ENCODE results near the gene AKAP17A. TPM values are rescaled to one million over a fixed set of nuclear protein-coding genes. Genes with fewer than 3 reads are reported as not detected.
"Not testable (repeated sequence)": the region's sequence is repeated elsewhere in the genome, so short reads cannot be mapped to it uniquely, and the experiment has no call there.

Gene AKAP17A
- total and polyA plus RNA-seq, 2 experiments from 2014 or later, result 46.3 to 85.2 TPM

DNA sequence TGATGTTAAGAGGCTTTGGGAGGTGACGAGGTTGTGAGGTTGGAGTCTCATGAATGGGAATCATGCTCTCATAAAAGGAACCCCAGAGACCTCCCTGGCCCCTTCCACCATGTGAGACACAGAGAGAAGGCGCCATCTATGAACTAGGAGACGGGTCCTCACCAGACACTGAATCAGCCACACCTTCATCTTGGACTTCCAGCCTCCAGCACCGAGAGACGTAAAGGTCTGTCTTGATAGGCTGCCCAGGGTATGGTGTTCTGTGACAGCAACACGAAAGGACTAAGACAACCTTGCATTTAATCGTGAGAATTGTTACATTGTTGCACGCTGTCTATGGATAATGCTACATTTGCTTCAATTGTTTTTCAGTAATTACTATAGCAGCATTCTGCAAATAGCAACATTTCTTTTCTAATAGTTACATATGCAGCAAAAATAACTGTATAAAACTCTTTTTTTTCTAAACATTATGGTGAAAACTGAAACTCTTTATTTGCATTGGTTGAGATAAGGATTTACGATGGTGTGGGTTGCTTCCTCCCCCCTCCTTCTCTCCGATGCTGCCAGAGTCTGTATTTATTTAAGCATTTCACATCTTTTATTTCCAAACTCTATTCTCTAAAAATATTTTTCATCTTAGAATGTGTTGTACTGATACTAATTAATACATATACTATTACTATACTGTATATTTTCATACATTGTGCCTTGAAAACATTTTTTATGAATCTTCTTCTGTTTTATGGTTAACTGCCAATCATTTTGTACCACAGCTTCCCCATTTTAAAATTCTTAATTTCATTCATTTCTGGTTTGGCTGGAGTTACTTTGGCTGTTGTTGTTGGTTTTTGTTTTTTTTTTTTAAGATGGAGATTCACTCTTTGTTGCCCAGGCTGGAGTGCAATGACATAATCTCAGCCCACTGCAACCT, 26.4 kb upstream of the AKAP17A start:
- DNase-seq (ENCODE audit: low spot score), result no peak

DNA sequence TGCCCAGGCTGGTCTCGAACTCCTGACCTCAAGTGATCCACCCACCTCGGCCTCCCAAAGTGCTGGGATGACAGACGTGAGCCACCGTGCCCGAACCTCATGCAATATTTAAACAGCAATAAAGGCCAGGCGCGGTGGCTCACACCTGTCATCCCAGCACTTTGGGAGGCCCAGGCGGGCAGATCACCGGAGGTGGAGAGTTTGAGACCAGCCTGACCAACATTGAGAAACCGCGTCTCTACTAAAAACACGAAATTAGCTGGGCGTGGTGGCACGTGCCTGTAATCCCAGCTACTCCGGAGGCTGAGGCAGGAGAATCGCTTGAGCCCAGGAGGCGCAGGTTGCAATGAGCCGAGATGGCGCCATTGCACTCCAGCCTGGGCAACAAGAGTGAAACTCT, 17.2 kb upstream of the AKAP17A start:
- H2AFZ ChIP-seq; H3K9me2 ChIP-seq (replicated peaks; ENCODE audit: insufficient read depth); H3K79me2 ChIP-seq; H3K27ac ChIP-seq; H3K36me3 ChIP-seq (replicated peaks; ENCODE audit: insufficient read depth, low read depth); H3K27me3 ChIP-seq; H3K4me2 ChIP-seq; H4K20me1 ChIP-seq (ENCODE audit: insufficient read depth, poor library complexity, severe bottlenecking); H3K4me1 ChIP-seq (ENCODE audit: insufficient read depth); H3K9me3 ChIP-seq (ENCODE audit: low read depth); DNase-seq (ENCODE audit: low spot score); H3K4me3 ChIP-seq: not testable (repeated sequence)
- 94% methylated on average over 19 of the region's 19 CpGs for WGBS (ENCODE audit: low lambda C conversion rate, missing lambda C conversion rate)

More for the DNA sequence above, 26.4 kb upstream of the AKAP17A start:
- Histone ChIP-seq H3K79me2 (no peaks in the 10 kb centered on the region), H3K9me2 (replicated peaks; ENCODE audit: insufficient read depth) (no peaks in the 10 kb centered on the region), H3K36me3 (replicated peaks; ENCODE audit: insufficient read depth, low read depth) (no peaks in the 10 kb centered on the region), H3K4me2 (peak overlapping the region; percentile 43), H2AFZ (no peak overlapping the region), H3K27ac (no peak overlapping the region), H3K4me3 (no peak overlapping the region), H4K20me1 (ENCODE audit: insufficient read depth, poor library complexity, severe bottlenecking) (no peaks in the 10 kb centered on the region), H3K4me1 (ENCODE audit: insufficient read depth) (no peaks in the 10 kb centered on the region), H3K27me3 (no peaks in the 10 kb centered on the region), H3K9me3 (ENCODE audit: low read depth) (no peaks in the 10 kb centered on the region)
- WGBS (ENCODE audit: low lambda C conversion rate, missing lambda C conversion rate), result 44% methylated on average over 10 of the region's 10 CpGs
- TF ChIP-seq EZH2 (IDR thresholded peaks at IDR 0.05; ENCODE audit: borderline replicate concordance) (no peak), EZH2phosphoT487 (IDR thresholded peaks at IDR 0.05; ENCODE audit: low read depth, severe bottlenecking, unreplicated experiment) (no peak)
- TF ChIP-seq, protein P1, sequence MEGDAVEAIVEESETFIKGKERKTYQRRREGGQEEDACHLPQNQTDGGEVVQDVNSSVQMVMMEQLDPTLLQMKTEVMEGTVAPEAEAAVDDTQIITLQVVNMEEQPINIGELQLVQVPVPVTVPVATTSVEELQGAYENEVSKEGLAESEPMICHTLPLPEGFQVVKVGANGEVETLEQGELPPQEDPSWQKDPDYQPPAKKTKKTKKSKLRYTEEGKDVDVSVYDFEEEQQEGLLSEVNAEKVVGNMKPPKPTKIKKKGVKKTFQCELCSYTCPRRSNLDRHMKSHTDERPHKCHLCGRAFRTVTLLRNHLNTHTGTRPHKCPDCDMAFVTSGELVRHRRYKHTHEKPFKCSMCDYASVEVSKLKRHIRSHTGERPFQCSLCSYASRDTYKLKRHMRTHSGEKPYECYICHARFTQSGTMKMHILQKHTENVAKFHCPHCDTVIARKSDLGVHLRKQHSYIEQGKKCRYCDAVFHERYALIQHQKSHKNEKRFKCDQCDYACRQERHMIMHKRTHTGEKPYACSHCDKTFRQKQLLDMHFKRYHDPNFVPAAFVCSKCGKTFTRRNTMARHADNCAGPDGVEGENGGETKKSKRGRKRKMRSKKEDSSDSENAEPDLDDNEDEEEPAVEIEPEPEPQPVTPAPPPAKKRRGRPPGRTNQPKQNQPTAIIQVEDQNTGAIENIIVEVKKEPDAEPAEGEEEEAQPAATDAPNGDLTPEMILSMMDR (IDR thresholded peaks at IDR 0.05; ENCODE audit: poor library complexity), result no peak

DNA sequence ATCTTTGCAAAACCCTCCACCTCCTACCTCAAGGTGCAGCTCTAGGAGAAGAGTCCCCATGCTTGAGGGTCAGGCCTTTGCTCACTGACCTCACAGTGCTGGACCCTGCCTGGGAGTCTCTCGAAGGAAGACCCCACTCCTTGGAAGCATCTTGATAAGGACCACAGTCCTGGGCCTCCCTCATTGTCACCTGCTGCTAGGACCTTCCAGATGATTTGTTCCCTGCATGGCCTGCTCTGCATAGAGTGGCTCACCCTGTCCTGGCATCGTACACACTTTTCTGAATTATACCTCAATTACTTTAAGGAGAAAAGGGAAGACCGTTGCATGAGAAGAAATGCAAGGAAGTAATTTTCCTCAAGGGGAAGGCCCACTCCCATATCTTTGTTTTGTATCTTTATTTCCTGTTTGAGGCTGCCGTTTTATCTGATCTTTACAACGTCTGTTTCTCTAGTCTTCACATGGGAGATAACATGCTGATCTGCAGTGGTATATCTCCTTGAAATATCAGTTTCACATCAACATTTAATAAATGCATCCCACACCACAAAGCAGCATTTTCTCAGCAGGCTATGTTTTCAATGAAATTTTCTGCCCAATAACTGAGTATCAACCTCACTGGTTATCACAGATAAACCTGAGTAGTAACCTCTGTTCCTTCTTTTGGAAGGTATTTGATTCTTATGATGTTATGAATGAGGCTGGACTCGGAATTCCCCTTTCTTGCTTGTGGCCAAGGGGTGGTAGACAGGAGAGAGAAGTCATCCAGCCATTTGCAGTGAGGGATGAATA, 15.0 kb upstream of the AKAP17A start:
- Histone ChIP-seq H2AFZ (no peak overlapping the region), H3K36me3 (replicated peaks; ENCODE audit: insufficient read depth, low read depth) (no peaks in the 10 kb centered on the region), H3K9me2 (replicated peaks; ENCODE audit: insufficient read depth) (no peaks in the 10 kb centered on the region), H3K27me3 (no peaks in the 10 kb centered on the region), H3K27ac (no peak overlapping the region), H3K4me3 (no peak overlapping the region), H3K4me1 (ENCODE audit: insufficient read depth) (no peaks in the 10 kb centered on the region), H3K79me2 (no peaks in the 10 kb centered on the region), H4K20me1 (ENCODE audit: insufficient read depth, poor library complexity, severe bottlenecking) (no peaks in the 10 kb centered on the region), H3K9me3 (ENCODE audit: low read depth) (no peaks in the 10 kb centered on the region), H3K4me2 (no peak overlapping the region)
- DNase-seq (ENCODE audit: low spot score), result no peak
- 70% methylated on average over 6 of the region's 6 CpGs for WGBS (ENCODE audit: low lambda C conversion rate, missing lambda C conversion rate)
- TF ChIP-seq EZH2phosphoT487 (IDR thresholded peaks at IDR 0.05; ENCODE audit: low read depth, severe bottlenecking, unreplicated experiment) (no peak), EZH2 (IDR thresholded peaks at IDR 0.05; ENCODE audit: borderline replicate concordance) (no peak)
- TF ChIP-seq, protein P1 (IDR thresholded peaks at IDR 0.05; ENCODE audit: poor library complexity), result no peak

DNA sequence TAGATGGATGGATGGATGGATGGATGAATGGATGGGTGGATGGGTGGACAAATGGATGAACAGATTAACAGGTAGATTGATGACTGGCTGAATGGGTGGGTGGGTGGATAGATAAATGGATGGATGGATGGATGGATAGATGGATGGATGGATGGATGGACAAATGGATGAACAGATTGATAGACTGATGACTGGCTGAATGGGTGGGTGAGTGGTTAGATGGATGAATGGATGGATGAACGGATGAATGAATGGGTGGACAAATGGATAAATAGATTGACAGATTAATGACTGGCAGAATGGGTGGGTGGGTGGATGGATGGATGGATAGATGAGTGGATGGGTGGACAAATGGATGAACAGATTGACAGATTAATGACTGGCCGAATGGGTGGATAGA, 13.6 kb upstream of the AKAP17A start:
- no peaks in the 10 kb centered on the region for H3K79me2 ChIP-seq
- H3K9me2 ChIP-seq (replicated peaks; ENCODE audit: insufficient read depth), result no peaks in the 10 kb centered on the region
- H2AFZ ChIP-seq, result no peak overlapping the region
- no peak overlapping the region for H3K27ac ChIP-seq
- H3K36me3 ChIP-seq (replicated peaks; ENCODE audit: insufficient read depth, low read depth), result no peaks in the 10 kb centered on the region
- no peaks in the 10 kb centered on the region for H3K9me3 ChIP-seq (ENCODE audit: low read depth)
- WGBS (ENCODE audit: low lambda C conversion rate, missing lambda C conversion rate), result 53% methylated on average over 2 of the region's 2 CpGs
- no peak overlapping the region for H3K4me3 ChIP-seq
- no peak for DNase-seq (ENCODE audit: low spot score)
- TF ChIP-seq EZH2 (IDR thresholded peaks at IDR 0.05; ENCODE audit: borderline replicate concordance) (no peak), EZH2phosphoT487 (IDR thresholded peaks at IDR 0.05; ENCODE audit: low read depth, severe bottlenecking, unreplicated experiment) (no peak)
- TF ChIP-seq, protein P1 (IDR thresholded peaks at IDR 0.05; ENCODE audit: poor library complexity), result no peak
- H3K27me3 ChIP-seq, result no peaks in the 10 kb centered on the region
- H4K20me1 ChIP-seq (ENCODE audit: insufficient read depth, poor library complexity, severe bottlenecking), result no peaks in the 10 kb centered on the region
- H3K4me1 ChIP-seq (ENCODE audit: insufficient read depth), result no peaks in the 10 kb centered on the region
- no peak overlapping the region for H3K4me2 ChIP-seq

Measured in hepatocyte (in vitro differentiated cells).